Esophagus squamous epithelium (tissue), 4 donors: ENCODE results near the gene GNAI1.

Experiments used
- POLR2A ChIP-seq, 4 donors: fragments of 450-650 bp; IDR thresholded peaks; one replicate each; pipeline ENCODE4 v1.6.1; 2017; ENCODE audit warnings: antibody characterized with exemption in 4 of 4, mild to moderate bottlenecking in 4 of 4, moderate library complexity in 3 of 4
- TF ChIP-seq, protein P1 (sequence below), 6 experiments: fragments of 450-650 bp in 4 of 6; fragments of 200-600 bp in 2 of 6; sonication (generic) in 2 of 6; IDR thresholded peaks; one replicate each; pipeline ENCODE4 v1.5.1; 2016 to 2019; ENCODE audit warnings: antibody characterized with exemption in 6 of 6, mild to moderate bottlenecking in 4 of 6, moderate library complexity in 4 of 6

DNA sequence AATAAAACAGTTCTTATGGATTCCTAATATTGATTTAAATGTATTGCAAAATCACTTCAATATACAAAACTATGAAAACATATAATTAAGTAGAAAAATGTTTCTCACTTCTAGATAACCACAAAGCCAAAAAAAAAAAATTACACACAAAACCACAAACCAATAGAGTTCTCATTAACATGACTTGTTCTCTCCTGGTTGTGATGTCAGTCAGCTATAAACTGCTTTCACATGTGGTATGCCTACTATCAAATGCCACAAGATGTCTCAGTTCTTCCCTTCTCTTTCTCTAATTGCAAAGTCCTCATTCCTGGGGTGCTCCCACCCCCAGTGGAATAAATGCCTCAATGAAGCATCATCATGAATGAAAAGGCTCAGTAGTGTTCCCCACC lies 16.6 kb downstream of the GNAI1 start:
- TF ChIP-seq, protein P1, sequence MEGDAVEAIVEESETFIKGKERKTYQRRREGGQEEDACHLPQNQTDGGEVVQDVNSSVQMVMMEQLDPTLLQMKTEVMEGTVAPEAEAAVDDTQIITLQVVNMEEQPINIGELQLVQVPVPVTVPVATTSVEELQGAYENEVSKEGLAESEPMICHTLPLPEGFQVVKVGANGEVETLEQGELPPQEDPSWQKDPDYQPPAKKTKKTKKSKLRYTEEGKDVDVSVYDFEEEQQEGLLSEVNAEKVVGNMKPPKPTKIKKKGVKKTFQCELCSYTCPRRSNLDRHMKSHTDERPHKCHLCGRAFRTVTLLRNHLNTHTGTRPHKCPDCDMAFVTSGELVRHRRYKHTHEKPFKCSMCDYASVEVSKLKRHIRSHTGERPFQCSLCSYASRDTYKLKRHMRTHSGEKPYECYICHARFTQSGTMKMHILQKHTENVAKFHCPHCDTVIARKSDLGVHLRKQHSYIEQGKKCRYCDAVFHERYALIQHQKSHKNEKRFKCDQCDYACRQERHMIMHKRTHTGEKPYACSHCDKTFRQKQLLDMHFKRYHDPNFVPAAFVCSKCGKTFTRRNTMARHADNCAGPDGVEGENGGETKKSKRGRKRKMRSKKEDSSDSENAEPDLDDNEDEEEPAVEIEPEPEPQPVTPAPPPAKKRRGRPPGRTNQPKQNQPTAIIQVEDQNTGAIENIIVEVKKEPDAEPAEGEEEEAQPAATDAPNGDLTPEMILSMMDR (IDR thresholded peaks at IDR 0.05): no peak
- TF ChIP-seq POLR2A (IDR thresholded peaks at IDR 0.05): no peak
